Measurements from ENCODE around the gene NKG7. TPM values are rescaled to one million over a fixed set of nuclear protein-coding genes. Genes with fewer than 3 reads are reported as not detected.
A peak's percentile ranks its signal among the peaks of the same experiment; 100 is the strongest.

Gene NKG7
- total and polyA plus RNA-seq, 5 donors from 2014 or later = 1.8 to 12.2 (median 3.1) TPM

DNA sequence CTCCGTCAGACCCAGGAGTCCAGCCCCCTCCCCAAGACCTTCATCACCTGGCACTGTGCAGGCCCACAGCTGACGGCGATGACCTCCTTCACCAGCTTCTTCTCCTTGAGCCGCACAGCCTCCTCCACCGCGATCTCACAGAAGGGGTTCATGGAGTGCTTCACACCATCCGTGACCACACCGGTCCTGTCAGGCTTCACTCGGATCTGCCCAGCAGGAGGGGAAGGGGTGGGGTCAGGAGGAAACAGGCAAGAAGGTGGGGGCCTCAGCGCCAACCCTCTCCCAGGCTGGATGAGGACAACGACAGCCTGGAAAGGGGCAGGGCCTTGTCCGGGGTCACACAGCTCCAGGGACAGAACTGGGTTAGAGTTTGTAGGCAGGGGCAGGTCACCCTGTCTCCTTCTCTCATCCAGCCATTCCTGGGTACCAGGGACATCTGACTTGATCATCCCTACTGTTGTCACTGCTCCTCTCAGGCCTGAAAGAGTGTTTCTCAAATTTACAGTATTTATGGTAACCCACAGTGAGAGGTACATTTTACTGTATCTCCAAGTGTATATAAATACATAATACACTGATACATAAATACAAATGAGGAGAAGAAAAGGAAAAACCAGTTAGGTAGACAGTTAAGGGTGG lies 18.2 kb downstream of the NKG7 start:
- Histone ChIP-seq H3K27ac (ENCODE audit: insufficient read depth, low read length, poor library complexity, severe bottlenecking) (peak overlapping the region; percentile 17), H3K4me3 (ENCODE audit: low read depth, low read length) (peak overlapping the region; percentile 55), H3K36me3 (ENCODE audit: control insufficient read depth, insufficient read depth, low read length) (peaks cover 15% of the 10 kb centered on the region), H3K9me3 (ENCODE audit: control insufficient read depth in 2 of 2, low read length in 2 of 2) (no peaks in the 10 kb centered on the region), H3K27me3 (ENCODE audit: control insufficient read depth, insufficient read depth, low read length) (no peaks in the 10 kb centered on the region), H3K4me1 (ENCODE audit: control insufficient read depth, insufficient read depth, low read length, poor library complexity, severe bottlenecking) (peaks cover 10% of the 10 kb centered on the region)
- Mint-ChIP-seq H3K27me3 (no peaks in the 10 kb centered on the region), H3K4me1 (peaks cover 10 to 29% (median 18%) of the 10 kb centered on the region in 4 donors), H3K36me3 (peaks cover 16% of the 10 kb centered on the region), H3K4me3 (peak overlapping the region in 2 of 4 donors; percentile 71 to 76), H3K9me3 (no peaks in the 10 kb centered on the region), H3K27ac (peak overlapping the region in 2 of 3 donors; percentile 56 to 84)
- ATAC-seq (ENCODE audit: low read depth in 2 of 2) (no peak), DNase-seq (no peak)

DNA sequence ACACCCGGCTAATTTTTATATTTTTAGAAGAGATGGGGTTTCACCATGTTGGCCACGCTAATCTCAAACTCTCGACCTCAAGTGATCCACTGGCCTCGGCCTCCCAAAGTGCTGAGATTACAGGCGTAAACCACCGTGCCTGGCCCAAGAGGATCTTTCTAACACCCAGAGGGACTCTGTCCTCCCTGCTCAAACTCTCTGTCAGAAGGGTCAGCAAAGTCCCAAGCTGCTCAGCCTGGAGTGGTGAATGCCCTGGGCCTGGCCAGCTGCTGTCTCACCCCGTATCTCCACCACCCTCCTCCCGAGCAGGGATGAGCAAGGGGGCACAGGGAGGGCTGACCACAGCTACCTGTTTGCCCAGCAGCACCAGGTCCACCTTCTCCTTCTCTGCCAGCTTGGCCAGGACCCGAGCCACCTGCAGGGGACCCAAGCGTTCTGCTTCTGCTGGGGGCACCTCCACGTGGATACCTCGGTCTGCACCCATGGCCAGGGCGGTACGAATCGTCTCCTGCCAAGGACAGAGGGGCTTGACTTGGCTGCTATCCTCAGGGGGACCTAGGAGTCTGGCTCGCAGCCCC lies 19.6 kb downstream of the NKG7 start:
- Mint-ChIP-seq H3K9me3 (no peaks in the 10 kb centered on the region), H3K36me3 (peaks cover 16% of the 10 kb centered on the region), H3K27ac (no peak overlapping the region), H3K4me3 (no peak overlapping the region), H3K27me3 (no peaks in the 10 kb centered on the region), H3K4me1 (peaks cover 10 to 29% (median 17%) of the 10 kb centered on the region in 4 donors)
- peaks cover 10% of the 10 kb centered on the region for H3K4me1 ChIP-seq (ENCODE audit: control insufficient read depth, insufficient read depth, low read length, poor library complexity, severe bottlenecking)
- ATAC-seq (ENCODE audit: low read depth in 2 of 2) (no peak), DNase-seq (no peak)
- H3K27ac ChIP-seq (ENCODE audit: insufficient read depth, low read length, poor library complexity, severe bottlenecking) = no peak overlapping the region
- H3K27me3 ChIP-seq (ENCODE audit: control insufficient read depth, insufficient read depth, low read length) = no peaks in the 10 kb centered on the region
- peaks cover 15% of the 10 kb centered on the region for H3K36me3 ChIP-seq (ENCODE audit: control insufficient read depth, insufficient read depth, low read length)
- no peaks in the 10 kb centered on the region for H3K9me3 ChIP-seq (ENCODE audit: control insufficient read depth in 2 of 2, low read length in 2 of 2)
- no peak overlapping the region for H3K4me3 ChIP-seq (ENCODE audit: low read depth, low read length)

DNA sequence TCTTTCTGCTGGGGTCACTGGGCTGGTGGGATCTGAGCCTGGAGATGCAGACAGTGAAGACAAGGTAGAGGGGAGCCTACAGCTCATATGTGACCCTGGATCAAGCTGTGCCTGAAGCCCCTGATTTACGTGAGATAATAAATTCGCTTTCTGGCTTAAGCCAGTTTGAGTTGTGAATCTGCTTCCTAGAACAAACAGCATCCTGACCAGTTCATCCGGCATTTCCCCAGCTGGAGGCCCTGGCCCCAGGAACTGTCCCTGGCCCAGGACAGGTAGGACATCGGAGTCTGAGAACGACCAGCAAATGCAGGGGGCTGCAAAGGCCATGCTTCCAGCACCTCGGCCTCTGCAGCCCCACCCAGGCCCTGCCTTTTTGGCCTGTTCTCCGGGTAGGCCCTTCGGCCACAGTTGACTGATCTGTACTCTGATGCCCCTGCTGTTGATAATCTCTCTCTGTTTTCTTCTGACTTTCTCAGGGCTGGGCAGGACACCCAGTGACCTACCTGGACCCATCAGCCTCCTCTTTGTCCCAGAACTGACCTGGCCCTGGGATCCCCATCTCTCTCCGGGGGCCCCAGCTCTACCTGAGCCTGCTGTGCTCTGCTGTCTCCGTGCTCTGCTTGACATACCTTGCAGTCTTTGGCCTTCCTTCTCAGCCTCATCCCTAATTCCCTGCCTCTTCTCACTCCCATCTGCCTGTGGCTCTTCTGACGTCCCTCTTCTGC lies 21.0 kb downstream of the NKG7 start:
- Mint-ChIP-seq H3K27me3 (no peaks in the 10 kb centered on the region), H3K36me3 (peaks cover 21% of the 10 kb centered on the region), H3K9me3 (no peaks in the 10 kb centered on the region), H3K27ac (peak overlapping the region in 2 of 3 donors; percentile 55 to 71), H3K4me3 (no peak overlapping the region), H3K4me1 (peaks cover 10 to 23% (median 14%) of the 10 kb centered on the region in 4 donors)
- H3K27me3 ChIP-seq (ENCODE audit: control insufficient read depth, insufficient read depth, low read length) = no peaks in the 10 kb centered on the region
- DNase-seq (no peak), ATAC-seq (ENCODE audit: low read depth in 2 of 2) (no peak)
- no peak overlapping the region for H3K27ac ChIP-seq (ENCODE audit: insufficient read depth, low read length, poor library complexity, severe bottlenecking)
- H3K36me3 ChIP-seq (ENCODE audit: control insufficient read depth, insufficient read depth, low read length) = peaks cover 25% of the 10 kb centered on the region
- peaks cover 10% of the 10 kb centered on the region for H3K4me1 ChIP-seq (ENCODE audit: control insufficient read depth, insufficient read depth, low read length, poor library complexity, severe bottlenecking)
- H3K4me3 ChIP-seq (ENCODE audit: low read depth, low read length) = no peak overlapping the region
- no peaks in the 10 kb centered on the region for H3K9me3 ChIP-seq (ENCODE audit: control insufficient read depth in 2 of 2, low read length in 2 of 2)

DNA sequence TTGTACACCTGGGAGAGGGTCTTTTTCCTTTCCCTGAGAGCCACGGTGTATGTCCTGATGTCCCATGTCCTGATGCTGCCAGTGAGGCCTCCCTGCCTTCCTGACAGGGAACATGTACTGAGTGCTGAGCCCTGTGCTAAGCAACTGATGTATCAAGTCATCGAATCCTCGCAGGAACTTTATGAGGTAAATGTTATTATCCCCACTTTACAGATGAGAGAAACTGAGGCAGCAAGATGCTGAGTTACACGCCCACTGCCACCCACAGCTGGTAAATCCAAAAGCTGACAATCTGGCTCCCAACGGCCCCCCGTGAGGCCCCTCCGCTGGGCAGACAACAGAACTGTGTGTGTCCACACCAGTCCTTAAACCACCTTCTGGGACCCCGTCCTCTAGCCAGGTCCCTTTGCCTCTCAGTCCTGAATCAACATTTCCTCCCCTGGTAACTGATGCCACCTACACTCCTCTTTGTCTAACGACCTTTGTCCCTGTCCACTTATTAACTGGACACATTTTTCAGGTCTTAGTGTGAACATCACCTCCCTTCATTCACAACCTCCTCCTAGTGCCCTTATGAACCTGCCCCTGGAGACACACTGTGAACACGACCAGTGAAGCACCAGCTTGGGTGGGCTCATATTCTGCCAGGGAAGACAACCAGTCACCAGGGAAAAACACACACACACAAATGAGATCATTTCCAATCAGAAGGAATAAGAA lies 25.1 kb downstream of the NKG7 start:
- no peak overlapping the region for H3K4me3 ChIP-seq (ENCODE audit: low read depth, low read length)
- H3K27me3 ChIP-seq (ENCODE audit: control insufficient read depth, insufficient read depth, low read length) = no peaks in the 10 kb centered on the region
- Mint-ChIP-seq H3K4me1 (no peaks in the 10 kb centered on the region), H3K36me3 (peaks cover 24% of the 10 kb centered on the region), H3K9me3 (no peaks in the 10 kb centered on the region), H3K27me3 (no peaks in the 10 kb centered on the region), H3K27ac (no peak overlapping the region), H3K4me3 (no peak overlapping the region)
- DNase-seq = no peak
- peaks cover 35% of the 10 kb centered on the region for H3K36me3 ChIP-seq (ENCODE audit: control insufficient read depth, insufficient read depth, low read length)
- H3K9me3 ChIP-seq (ENCODE audit: control insufficient read depth in 2 of 2, low read length in 2 of 2) = no peaks in the 10 kb centered on the region
- H3K27ac ChIP-seq (ENCODE audit: insufficient read depth, low read length, poor library complexity, severe bottlenecking) = no peak overlapping the region
- no peak for ATAC-seq (ENCODE audit: low read depth in 2 of 2)
- no peaks in the 10 kb centered on the region for H3K4me1 ChIP-seq (ENCODE audit: control insufficient read depth, insufficient read depth, low read length, poor library complexity, severe bottlenecking)

DNA sequence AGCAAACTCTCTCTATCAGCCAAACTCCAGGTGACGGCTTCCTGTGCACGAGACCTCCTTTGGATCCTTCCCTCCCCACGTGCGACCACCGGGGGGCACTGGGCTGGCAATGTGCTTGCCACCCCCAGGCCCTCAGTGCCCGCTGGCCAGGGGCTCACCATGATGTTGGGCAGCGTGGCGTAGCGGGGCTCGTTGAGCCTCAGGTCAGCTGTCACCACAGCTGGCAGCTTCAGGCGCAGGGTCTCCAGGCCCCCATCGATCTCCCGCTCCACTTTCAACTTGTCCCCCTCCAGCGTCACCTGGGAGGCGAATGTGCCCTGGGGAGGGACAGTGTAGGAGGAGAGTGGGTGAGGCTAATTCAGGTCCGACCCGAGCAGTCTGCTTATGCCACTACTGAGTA lies 25.7 kb downstream of the NKG7 start:
- H3K27me3 ChIP-seq (ENCODE audit: control insufficient read depth, insufficient read depth, low read length) = no peaks in the 10 kb centered on the region
- no peaks in the 10 kb centered on the region for H3K9me3 Mint-ChIP-seq
- peaks cover 33% of the 10 kb centered on the region for H3K36me3 ChIP-seq (ENCODE audit: control insufficient read depth, insufficient read depth, low read length)
- no peaks in the 10 kb centered on the region for H3K4me1 ChIP-seq (ENCODE audit: control insufficient read depth, insufficient read depth, low read length, poor library complexity, severe bottlenecking)
- DNase-seq (no peak), ATAC-seq (ENCODE audit: low read depth in 2 of 2) (no peak)
- H3K27me3 Mint-ChIP-seq = no peaks in the 10 kb centered on the region
- H3K4me3 Mint-ChIP-seq = no peak overlapping the region
- no peaks in the 10 kb centered on the region for H3K4me1 Mint-ChIP-seq
- no peak overlapping the region for H3K4me3 ChIP-seq (ENCODE audit: low read depth, low read length)
- no peak overlapping the region for H3K27ac ChIP-seq (ENCODE audit: insufficient read depth, low read length, poor library complexity, severe bottlenecking)
- no peaks in the 10 kb centered on the region for H3K9me3 ChIP-seq (ENCODE audit: control insufficient read depth in 2 of 2, low read length in 2 of 2)
- H3K27ac Mint-ChIP-seq = no peak overlapping the region
- H3K36me3 Mint-ChIP-seq = peaks cover 17% of the 10 kb centered on the region

DNA sequence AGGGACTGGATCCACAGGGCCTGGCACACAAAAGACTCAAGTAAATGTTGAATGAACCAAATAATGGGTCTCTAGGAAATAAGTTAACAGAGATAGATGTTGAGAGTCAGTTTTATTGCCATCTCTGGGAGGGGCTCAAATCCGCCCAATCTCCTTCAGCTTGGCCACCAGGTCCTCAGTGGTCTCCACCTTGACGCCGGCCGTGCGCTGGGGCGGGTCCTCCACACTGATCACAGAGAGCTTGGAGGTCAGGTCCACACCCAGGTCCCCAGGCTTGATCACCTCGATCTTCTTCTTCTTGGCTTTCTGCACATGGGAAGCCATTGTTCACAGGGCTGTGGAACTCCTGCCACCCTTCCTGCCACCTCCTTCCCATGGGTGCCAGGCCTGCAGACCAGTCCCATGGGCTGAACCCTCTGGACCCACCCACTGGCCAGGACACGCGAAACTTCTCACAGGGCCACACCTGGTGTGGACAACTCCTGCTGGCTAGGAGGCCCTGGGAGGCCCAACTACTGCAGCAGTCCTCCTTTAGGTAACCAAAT lies 27.3 kb downstream of the NKG7 start:
- H3K4me1 ChIP-seq (ENCODE audit: control insufficient read depth, insufficient read depth, low read length, poor library complexity, severe bottlenecking) = no peaks in the 10 kb centered on the region
- no peak for ATAC-seq (ENCODE audit: low read depth in 2 of 2)
- Mint-ChIP-seq H3K36me3 (peaks cover 9% of the 10 kb centered on the region), H3K4me3 (no peak overlapping the region), H3K4me1 (peaks cover 0 to 5% (median 1%) of the 10 kb centered on the region in 4 donors), H3K27ac (peak overlapping the region in 1 of 3 donors; percentile 75), H3K27me3 (no peaks in the 10 kb centered on the region), H3K9me3 (no peaks in the 10 kb centered on the region)
- H3K36me3 ChIP-seq (ENCODE audit: control insufficient read depth, insufficient read depth, low read length) = peaks cover 22% of the 10 kb centered on the region
- H3K27me3 ChIP-seq (ENCODE audit: control insufficient read depth, insufficient read depth, low read length) = no peaks in the 10 kb centered on the region
- no peaks in the 10 kb centered on the region for H3K9me3 ChIP-seq (ENCODE audit: control insufficient read depth in 2 of 2, low read length in 2 of 2)
- H3K4me3 ChIP-seq (ENCODE audit: low read depth, low read length) = no peak overlapping the region
- no peak for DNase-seq
- H3K27ac ChIP-seq (ENCODE audit: insufficient read depth, low read length, poor library complexity, severe bottlenecking) = no peak overlapping the region
